ENCODE measurements around the gene CHD5. TPM values are rescaled to one million over a fixed set of nuclear protein-coding genes. Genes with fewer than 3 reads are reported as not detected.

CHD5 gene
- total and polyA plus RNA-seq, 4 donors, result 9.9 to 51.1 (median 34.4) TPM

DNA sequence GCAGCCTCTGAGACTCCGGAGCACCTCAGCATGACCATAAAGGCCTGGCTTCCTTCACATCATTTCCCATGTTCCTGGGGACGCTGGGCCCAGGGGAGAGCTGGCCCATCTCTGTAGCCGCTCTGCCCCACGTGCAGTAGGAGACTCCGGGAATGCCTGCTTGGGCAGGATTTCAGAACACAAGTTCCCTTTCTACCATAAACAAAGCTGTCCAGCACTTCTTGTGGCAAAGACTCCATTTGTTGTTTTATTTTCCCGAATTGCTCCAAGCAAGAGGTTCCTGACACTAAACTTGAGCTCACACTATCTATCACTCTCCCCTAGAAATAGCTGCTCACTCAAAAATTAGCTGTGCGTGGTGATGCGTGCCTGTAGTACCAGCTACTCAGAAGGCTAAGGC lies 21.9 kb downstream of the CHD5 start:
- WGBS (ENCODE audit: insufficient coverage), result 83% methylated on average over 6 of the region's 8 CpGs
- Histone ChIP-seq H3K27me3 (ENCODE audit: control insufficient read depth, insufficient read depth, low read length) (no peaks in the 10 kb centered on the region), H3K4me1 (ENCODE audit: control insufficient read depth, insufficient read depth, low read length) (peaks cover 24% of the 10 kb centered on the region), H3K4me3 (ENCODE audit: low read depth, low read length) (no peak overlapping the region), H3K36me3 (ENCODE audit: control insufficient read depth, insufficient read depth, low read length) (peaks cover 65% of the 10 kb centered on the region), H3K27ac (ENCODE audit: low read depth, low read length) (no peak overlapping the region), H3K9me3 (ENCODE audit: control insufficient read depth, insufficient read depth, low read length) (no peaks in the 10 kb centered on the region)
- DNase-seq (ENCODE audit: low read depth in 4 of 6, low spot score in 6 of 6), result no peak

DNA sequence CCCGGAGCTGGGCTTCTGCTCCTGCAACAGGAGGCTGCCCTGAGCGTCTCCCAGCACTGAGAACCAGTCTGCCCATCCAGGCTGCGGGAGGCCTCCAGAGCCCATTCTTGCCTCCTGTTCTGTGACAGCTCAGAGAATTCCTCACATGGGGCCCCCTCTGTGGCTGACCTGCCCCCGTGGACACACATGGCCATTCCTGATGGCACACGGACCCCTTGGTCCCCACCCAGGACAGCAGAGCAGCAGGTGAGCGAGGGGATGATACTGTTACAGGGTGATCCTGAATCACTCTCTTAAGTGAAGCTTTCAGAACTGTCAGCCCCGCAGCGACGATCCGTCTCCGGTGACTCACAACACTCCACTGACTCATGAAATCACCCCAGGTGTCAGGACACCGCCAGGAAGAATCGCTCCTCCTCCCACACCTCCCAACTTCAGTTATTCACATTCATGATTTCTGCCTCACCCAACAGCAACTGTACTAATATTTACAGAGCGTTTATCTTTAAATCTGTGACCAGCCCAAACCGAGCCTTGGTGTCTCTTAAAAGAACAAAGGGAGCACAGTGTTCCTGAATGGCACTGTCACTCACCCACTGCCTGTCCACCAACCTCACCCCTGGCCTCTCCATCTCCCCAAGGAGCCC lies 22.5 kb downstream of the CHD5 start:
- no peak for DNase-seq (ENCODE audit: low read depth in 4 of 6, low spot score in 6 of 6)
- H3K27ac ChIP-seq (ENCODE audit: low read depth, low read length), result no peak overlapping the region
- H3K27me3 ChIP-seq (ENCODE audit: control insufficient read depth, insufficient read depth, low read length), result no peaks in the 10 kb centered on the region

DNA sequence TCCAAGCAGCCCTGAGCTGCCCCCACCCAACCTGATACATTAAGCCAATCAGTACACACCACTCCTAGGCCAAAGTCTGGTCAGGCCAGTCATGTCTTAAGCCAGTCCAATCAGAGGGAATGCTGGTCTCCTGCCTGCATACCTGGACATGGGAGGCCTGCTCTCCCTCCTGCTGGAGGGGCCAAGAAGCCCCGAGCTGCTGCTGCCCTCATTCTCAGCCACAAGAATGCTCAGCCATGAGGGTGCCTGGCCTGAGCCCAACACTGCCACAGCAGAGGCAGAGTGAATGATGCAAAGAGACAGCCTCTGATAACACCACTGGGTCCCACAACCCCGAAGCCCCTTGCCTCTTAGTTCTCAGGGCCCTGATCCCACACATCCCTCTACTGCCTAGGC lies 23.0 kb downstream of the CHD5 start:
- H3K4me1 ChIP-seq (ENCODE audit: control insufficient read depth, insufficient read depth, low read length), result peaks cover 14% of the 10 kb centered on the region
- 74% methylated on average over 2 of the region's 2 CpGs for WGBS (ENCODE audit: insufficient coverage)
- no peaks in the 10 kb centered on the region for H3K27me3 ChIP-seq (ENCODE audit: control insufficient read depth, insufficient read depth, low read length)
- DNase-seq (ENCODE audit: low read depth in 4 of 6, low spot score in 6 of 6), result no peak
- peaks cover 64% of the 10 kb centered on the region for H3K36me3 ChIP-seq (ENCODE audit: control insufficient read depth, insufficient read depth, low read length)
- H3K9me3 ChIP-seq (ENCODE audit: control insufficient read depth, insufficient read depth, low read length), result no peaks in the 10 kb centered on the region
- H3K27ac ChIP-seq (ENCODE audit: low read depth, low read length), result no peak overlapping the region
- no peak overlapping the region for H3K4me3 ChIP-seq (ENCODE audit: low read depth, low read length)

More for the DNA sequence above, 22.5 kb downstream of the CHD5 start:
- Histone ChIP-seq H3K4me3 (ENCODE audit: low read depth, low read length) (no peak overlapping the region), H3K9me3 (ENCODE audit: control insufficient read depth, insufficient read depth, low read length) (no peaks in the 10 kb centered on the region), H3K36me3 (ENCODE audit: control insufficient read depth, insufficient read depth, low read length) (peaks cover 65% of the 10 kb centered on the region), H3K4me1 (ENCODE audit: control insufficient read depth, insufficient read depth, low read length) (peaks cover 19% of the 10 kb centered on the region)
- 61% methylated on average over 15 of the region's 15 CpGs for WGBS (ENCODE audit: insufficient coverage)

DNA sequence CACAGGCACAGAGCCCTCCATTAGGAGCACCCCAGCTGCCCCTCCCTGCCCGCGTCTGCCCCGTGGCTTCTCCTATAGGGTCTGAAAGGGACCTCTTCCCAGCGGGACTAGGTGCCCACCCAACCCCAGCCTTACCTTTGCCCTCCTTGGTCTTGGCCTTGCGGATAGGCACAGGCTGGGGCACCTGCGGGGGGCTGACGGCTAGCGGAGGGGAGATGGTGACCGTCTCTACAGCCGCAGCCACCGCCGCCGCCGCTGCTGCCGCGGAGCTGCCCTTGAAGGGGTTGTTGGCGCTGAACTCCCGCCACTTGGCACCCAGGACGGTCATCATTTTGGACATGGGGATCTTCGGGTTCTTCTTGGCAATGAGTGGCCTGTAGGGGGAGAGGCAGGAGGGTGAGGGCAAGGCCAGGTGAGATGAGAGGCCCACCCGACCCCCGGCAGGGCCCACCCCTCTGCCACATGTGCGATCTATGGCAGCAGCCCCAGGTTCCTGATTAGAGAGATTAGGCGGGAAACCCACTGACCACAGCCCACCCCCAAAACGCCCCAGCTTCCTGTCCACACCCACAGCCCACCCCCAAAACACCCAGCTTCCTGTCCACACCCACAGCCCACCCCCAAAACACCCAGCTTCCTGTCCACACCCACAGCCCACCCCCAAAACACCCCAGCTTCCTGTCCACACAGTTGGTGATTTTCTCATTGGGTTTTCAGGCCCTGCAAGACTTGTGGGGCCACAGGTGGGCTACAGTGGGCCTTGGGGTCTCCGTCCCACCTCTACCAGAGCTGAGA lies 25.4 kb downstream of the CHD5 start:
- Histone ChIP-seq H3K4me3 (ENCODE audit: low read depth, low read length) (no peak overlapping the region), H3K9me3 (ENCODE audit: control insufficient read depth, insufficient read depth, low read length) (no peaks in the 10 kb centered on the region), H3K4me1 (ENCODE audit: control insufficient read depth, insufficient read depth, low read length) (no peaks in the 10 kb centered on the region), H3K36me3 (ENCODE audit: control insufficient read depth, insufficient read depth, low read length) (peaks cover 82% of the 10 kb centered on the region), H3K27me3 (ENCODE audit: control insufficient read depth, insufficient read depth, low read length) (no peaks in the 10 kb centered on the region), H3K27ac (ENCODE audit: low read depth, low read length) (no peak overlapping the region)
- WGBS (ENCODE audit: insufficient coverage), result 86% methylated on average over 22 of the region's 26 CpGs
- DNase-seq (ENCODE audit: low read depth in 4 of 6, low spot score in 6 of 6), result no peak

DNA sequence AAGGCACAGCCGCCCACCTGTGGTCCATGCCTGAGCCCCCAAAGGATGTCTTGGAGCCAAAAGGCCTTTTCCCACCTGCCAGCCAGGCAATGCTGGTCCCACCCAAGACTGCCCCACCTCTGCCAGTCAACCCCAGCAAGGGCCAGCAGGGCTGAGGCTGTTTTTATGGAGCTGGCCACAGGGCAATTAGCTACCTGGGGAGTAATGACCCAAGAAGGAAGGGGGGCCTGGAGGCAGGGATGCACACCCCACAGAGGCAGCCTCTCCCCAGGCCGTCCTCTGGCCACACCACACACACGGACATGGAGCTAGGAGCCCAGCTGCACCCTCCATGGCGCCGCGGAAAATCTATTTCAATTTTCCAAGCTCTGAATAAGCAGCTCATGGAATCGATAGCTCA lies 27.2 kb downstream of the CHD5 start:
- no peak overlapping the region for H3K27ac ChIP-seq (ENCODE audit: low read depth, low read length)

DNA sequence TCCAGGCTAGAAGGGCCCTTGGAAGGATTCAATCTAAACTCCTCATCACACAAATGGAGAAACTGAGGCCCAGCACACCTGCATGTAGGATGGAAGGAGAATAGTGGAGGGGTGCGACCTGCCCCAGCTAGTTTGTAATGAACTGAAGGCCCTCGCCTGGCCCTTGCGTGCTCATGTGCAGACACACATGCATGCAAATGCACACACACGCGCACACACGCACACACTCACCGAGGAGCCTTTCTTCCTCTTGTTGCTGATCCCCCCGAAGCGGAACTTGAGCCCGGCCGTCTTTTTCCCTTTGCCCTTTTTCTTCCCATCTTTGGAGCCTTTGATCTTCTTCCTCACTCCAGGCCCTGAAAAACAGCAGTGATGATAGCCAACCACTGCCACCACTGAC lies 27.9 kb downstream of the CHD5 start:
- no peak for DNase-seq (ENCODE audit: low read depth in 4 of 6, low spot score in 6 of 6)
- Histone ChIP-seq H3K4me3 (ENCODE audit: low read depth, low read length) (no peak overlapping the region), H3K27ac (ENCODE audit: low read depth, low read length) (no peak overlapping the region), H3K36me3 (ENCODE audit: control insufficient read depth, insufficient read depth, low read length) (peaks cover 88% of the 10 kb centered on the region), H3K27me3 (ENCODE audit: control insufficient read depth, insufficient read depth, low read length) (peaks cover 7% of the 10 kb centered on the region), H3K4me1 (ENCODE audit: control insufficient read depth, insufficient read depth, low read length) (peaks cover 11% of the 10 kb centered on the region), H3K9me3 (ENCODE audit: control insufficient read depth, insufficient read depth, low read length) (no peaks in the 10 kb centered on the region)
- WGBS (ENCODE audit: insufficient coverage), result 66% methylated on average over 11 of the region's 11 CpGs

More for the DNA sequence above, 27.2 kb downstream of the CHD5 start:
- Histone ChIP-seq H3K36me3 (ENCODE audit: control insufficient read depth, insufficient read depth, low read length) (peaks cover 88% of the 10 kb centered on the region), H3K4me1 (ENCODE audit: control insufficient read depth, insufficient read depth, low read length) (peaks cover 11% of the 10 kb centered on the region), H3K9me3 (ENCODE audit: control insufficient read depth, insufficient read depth, low read length) (no peaks in the 10 kb centered on the region), H3K4me3 (ENCODE audit: low read depth, low read length) (no peak overlapping the region), H3K27me3 (ENCODE audit: control insufficient read depth, insufficient read depth, low read length) (peaks cover 7% of the 10 kb centered on the region)
- no peak for DNase-seq (ENCODE audit: low read depth in 4 of 6, low spot score in 6 of 6)
- 67% methylated on average over 6 of the region's 7 CpGs for WGBS (ENCODE audit: insufficient coverage)

DNA sequence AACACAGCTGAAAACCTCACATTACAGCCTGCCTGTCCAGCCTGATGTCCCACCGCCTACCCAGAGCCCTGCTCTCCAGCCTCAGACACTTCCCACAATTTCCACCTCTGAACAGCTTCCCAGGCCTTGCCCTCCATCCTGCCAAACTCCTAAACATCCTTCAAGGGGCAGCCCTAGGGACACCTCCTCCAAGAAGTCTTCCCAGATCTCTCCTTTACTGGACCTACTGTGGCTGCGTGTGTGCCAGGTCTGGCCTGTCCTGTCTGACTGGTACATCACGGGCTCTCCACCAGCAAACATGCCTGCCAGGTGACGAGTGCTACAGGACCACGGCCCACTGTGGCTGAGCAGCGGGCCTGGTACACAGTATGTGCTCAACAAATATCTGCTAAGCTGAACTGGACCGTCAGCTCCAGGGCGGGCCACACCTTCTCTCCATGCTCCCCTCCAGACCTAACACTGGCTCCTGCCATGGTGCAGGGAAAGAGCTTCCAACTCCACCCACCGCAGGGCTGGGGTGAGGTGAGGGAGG lies 28.8 kb downstream of the CHD5 start:
- Histone ChIP-seq H3K27ac (ENCODE audit: low read depth, low read length) (no peak overlapping the region), H3K4me1 (ENCODE audit: control insufficient read depth, insufficient read depth, low read length) (peaks cover 11% of the 10 kb centered on the region), H3K4me3 (ENCODE audit: low read depth, low read length) (no peak overlapping the region), H3K27me3 (ENCODE audit: control insufficient read depth, insufficient read depth, low read length) (peaks cover 7% of the 10 kb centered on the region), H3K36me3 (ENCODE audit: control insufficient read depth, insufficient read depth, low read length) (peaks cover 87% of the 10 kb centered on the region), H3K9me3 (ENCODE audit: control insufficient read depth, insufficient read depth, low read length) (no peaks in the 10 kb centered on the region)
- DNase-seq (ENCODE audit: low read depth in 4 of 6, low spot score in 6 of 6), result no peak
- 94% methylated on average over 6 of the region's 9 CpGs for WGBS (ENCODE audit: insufficient coverage)

DNA sequence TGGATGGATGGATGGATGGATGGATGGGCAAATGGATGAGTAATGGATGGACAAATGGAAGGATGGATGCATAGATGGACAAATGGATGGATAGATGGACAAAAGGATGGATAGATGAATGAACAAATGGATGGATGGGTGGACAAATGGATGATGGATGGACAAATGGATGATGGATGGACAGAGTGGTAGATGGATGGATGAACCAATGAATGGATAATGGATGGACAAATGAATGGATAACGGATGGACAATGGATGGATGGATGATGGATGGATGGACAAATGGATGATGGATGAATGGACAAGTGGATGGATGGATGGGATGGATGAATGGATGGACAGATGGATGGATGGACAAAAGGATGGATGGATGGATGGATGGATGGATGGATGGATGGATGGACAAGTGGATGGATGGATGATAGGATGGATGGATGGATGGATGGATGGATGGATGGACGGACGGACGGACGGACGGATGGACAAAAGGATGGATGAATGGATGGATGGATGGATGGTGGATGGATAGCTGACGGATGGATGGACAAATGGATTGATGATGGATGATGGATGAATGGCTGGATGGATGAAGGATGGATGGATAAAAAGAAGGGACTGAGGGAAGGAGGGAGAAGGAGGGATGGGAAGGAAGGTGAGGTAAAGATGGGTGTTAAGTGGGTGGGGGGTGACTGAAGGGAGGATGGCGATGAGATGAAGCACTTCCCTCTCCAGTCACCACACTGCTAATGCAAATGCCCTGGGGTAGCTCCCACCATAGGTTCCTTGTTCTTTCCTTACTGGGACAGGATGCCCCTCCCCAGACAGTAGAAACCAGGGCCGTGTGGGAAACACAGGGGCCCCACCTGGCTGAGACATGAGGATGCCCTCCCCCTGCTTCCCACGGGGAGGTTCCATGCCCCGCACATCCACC lies 29.8 kb downstream of the CHD5 start:
- H3K4me1 ChIP-seq (ENCODE audit: control insufficient read depth, insufficient read depth, low read length), result peaks cover 17% of the 10 kb centered on the region
- H3K9me3 ChIP-seq (ENCODE audit: control insufficient read depth, insufficient read depth, low read length), result no peaks in the 10 kb centered on the region
- no peak for DNase-seq (ENCODE audit: low read depth in 4 of 6, low spot score in 6 of 6)
- H3K36me3 ChIP-seq (ENCODE audit: control insufficient read depth, insufficient read depth, low read length), result peaks cover 88% of the 10 kb centered on the region
- 89% methylated on average over 10 of the region's 11 CpGs for WGBS (ENCODE audit: insufficient coverage)
- H3K27ac ChIP-seq (ENCODE audit: low read depth, low read length), result no peak overlapping the region
- peaks cover 7% of the 10 kb centered on the region for H3K27me3 ChIP-seq (ENCODE audit: control insufficient read depth, insufficient read depth, low read length)
- H3K4me3 ChIP-seq (ENCODE audit: low read depth, low read length), result no peak overlapping the region

DNA sequence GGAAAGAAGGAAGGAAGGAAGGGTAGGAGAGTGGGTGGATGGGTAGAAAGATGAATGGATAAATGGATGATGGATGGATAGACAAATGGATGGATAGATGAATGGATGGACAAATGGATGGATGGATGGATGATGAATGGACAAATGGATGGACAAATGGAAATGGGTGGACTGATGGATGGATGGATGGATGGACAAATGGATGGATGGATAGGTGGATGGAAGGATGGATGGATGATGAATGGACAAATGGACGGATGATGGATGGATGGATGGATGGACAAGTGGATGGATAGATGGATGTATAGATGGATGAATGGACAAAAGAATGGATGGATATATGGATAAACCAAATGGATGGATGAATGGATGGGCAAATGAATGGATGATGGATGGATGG lies 30.5 kb downstream of the CHD5 start:
- peaks cover 24% of the 10 kb centered on the region for H3K4me1 ChIP-seq (ENCODE audit: control insufficient read depth, insufficient read depth, low read length)
- H3K9me3 ChIP-seq (ENCODE audit: control insufficient read depth, insufficient read depth, low read length), result no peaks in the 10 kb centered on the region
- DNase-seq (ENCODE audit: low read depth in 4 of 6, low spot score in 6 of 6), result no peak
- WGBS (ENCODE audit: insufficient coverage), result 96% methylated on average over 1 of the region's 1 CpG
- peaks cover 7% of the 10 kb centered on the region for H3K27me3 ChIP-seq (ENCODE audit: control insufficient read depth, insufficient read depth, low read length)
- H3K36me3 ChIP-seq (ENCODE audit: control insufficient read depth, insufficient read depth, low read length), result peaks cover 88% of the 10 kb centered on the region
- no peak overlapping the region for H3K27ac ChIP-seq (ENCODE audit: low read depth, low read length)
- H3K4me3 ChIP-seq (ENCODE audit: low read depth, low read length), result no peak overlapping the region

All from spinal cord (tissue), 10 donors.